Gastrocnemius medialis (tissue), 4 donors: Measurements from ENCODE around the gene PLEKHA1.

Source experiments
- CTCF ChIP-seq, 5 experiments: fragments of 450-650 bp in 3 of 5; fragments of 200-600 bp in 2 of 5; sonication (generic) in 2 of 5; IDR thresholded peaks in 4 of 5; conservative IDR thresholded peaks in 1 of 5; 1 replicate in 4 of 5; 2 replicates in 1 of 5; pipeline ENCODE4 v1.5.1; 2016 to 2019; ENCODE audit warnings: antibody characterized with exemption in 5 of 5, mild to moderate bottlenecking in 3 of 5, moderate library complexity in 3 of 5
- POLR2A ChIP-seq, 2 donors: fragments of 450-650 bp; IDR thresholded peaks; one replicate each; pipeline ENCODE4 v1.6.1; 2017; ENCODE audit warnings: antibody characterized with exemption in 2 of 2, mild to moderate bottlenecking in 2 of 2, moderate library complexity in 2 of 2

- TF ChIP-seq CTCF (IDR thresholded peaks at IDR 0.05 in 4 of 5, conservative IDR thresholded peaks at IDR 0.05 in 1 of 5) (no peak), POLR2A (IDR thresholded peaks at IDR 0.05) (no peak)
These were observed 16.2 kb downstream of the PLEKHA1 start for GRCh38 chr10:122390679-122391078.
